ENCODE measurements around the gene TSPAN31. TPM values are rescaled to one million over a fixed set of nuclear protein-coding genes. Genes with fewer than 3 reads are reported as not detected.

Gene TSPAN31
- total and polyA plus RNA-seq, 4 donors: 27.4 to 40.6 (median 34.5) TPM

Small RNAs within 50 kb of the gene (microRNA-seq; reads per million reads assigned to microRNA genes)
- gene MIR6759: 0 reads per million in 2 donors

Other genes with a start within 250 kb of the TSPAN31 start
- gene DDIT3, start 224.5 kb upstream of the TSPAN31 start, total RNA-seq: 10 to 100 TPM; 24.8 to 29.0 TPM
- 10 to 100 TPM; 38.7 to 49.6 TPM for gene DDIT3, start 224.5 kb upstream of the TSPAN31 start, polyA plus RNA-seq
- 10 to 100 TPM; 65.0 to 77.4 TPM for gene MBD6, start 222.2 kb upstream of the TSPAN31 start, total RNA-seq
- 10 to 100 TPM in 1 of 2 donors, 1 to 10 TPM in 1; 7.5 to 73.4 TPM for gene MBD6, start 222.2 kb upstream of the TSPAN31 start, polyA plus RNA-seq
- 100 to 1,000 TPM; 122 to 128 TPM for gene DCTN2, start 197.8 kb upstream of the TSPAN31 start, total RNA-seq
- gene DCTN2, start 197.8 kb upstream of the TSPAN31 start, polyA plus RNA-seq: 100 to 1,000 TPM; 138 to 159 TPM
- gene KIF5A, start 195.0 kb upstream of the TSPAN31 start, total RNA-seq: 1 to 10 TPM; 1.3 to 3.5 TPM
- under 1 TPM; 0.75 to 0.92 TPM for gene KIF5A, start 195.0 kb upstream of the TSPAN31 start, polyA plus RNA-seq
- gene PIP4K2C, start 153.8 kb upstream of the TSPAN31 start, total RNA-seq: 10 to 100 TPM; 25.1 to 28.4 TPM
- gene PIP4K2C, start 153.8 kb upstream of the TSPAN31 start, polyA plus RNA-seq: 10 to 100 TPM; 14.5 to 27.0 TPM
- 10 to 100 TPM; 47.2 to 47.4 TPM for gene DTX3, start 140.2 kb upstream of the TSPAN31 start, total RNA-seq
- gene DTX3, start 140.2 kb upstream of the TSPAN31 start, polyA plus RNA-seq: 100 to 1,000 TPM in 1 of 2 donors, 10 to 100 TPM in 1; 14.0 to 123 TPM
- 10 to 100 TPM; 72.0 to 73.0 TPM for gene ARHGEF25, start 133.6 kb upstream of the TSPAN31 start, total RNA-seq
- 100 to 1,000 TPM in 1 of 2 donors, 10 to 100 TPM in 1; 65.6 to 253 TPM for gene ARHGEF25, start 133.6 kb upstream of the TSPAN31 start, polyA plus RNA-seq
- 1 to 10 TPM; 5.9 to 6.5 TPM for gene B4GALNT1, start 111.8 kb upstream of the TSPAN31 start, total RNA-seq
- 1 to 10 TPM; 1.0 to 2.9 TPM for gene B4GALNT1, start 111.8 kb upstream of the TSPAN31 start, polyA plus RNA-seq
- gene OS9, start 50.9 kb upstream of the TSPAN31 start, total RNA-seq: 100 to 1,000 TPM; 208 to 252 TPM
- gene OS9, start 50.9 kb upstream of the TSPAN31 start, polyA plus RNA-seq: 100 to 1,000 TPM; 139 to 253 TPM
- 1 to 10 TPM; 2.6 to 3.6 TPM for gene AGAP2, start 6.3 kb upstream of the TSPAN31 start, total RNA-seq
- under 1 TPM; 0.18 to 0.88 TPM for gene AGAP2, start 6.3 kb upstream of the TSPAN31 start, polyA plus RNA-seq
- 10 to 100 TPM; 54.6 to 55.0 TPM for gene CDK4, start 7.3 kb downstream of the TSPAN31 start, total RNA-seq
- gene CDK4, start 7.3 kb downstream of the TSPAN31 start, polyA plus RNA-seq: 10 to 100 TPM; 44.7 to 60.4 TPM
- gene MARCHF9, start 10.1 kb downstream of the TSPAN31 start, total RNA-seq: 10 to 100 TPM; 10.8 to 17.1 TPM
- gene MARCHF9, start 10.1 kb downstream of the TSPAN31 start, polyA plus RNA-seq: 10 to 100 TPM in 1 of 2 donors, 1 to 10 TPM in 1; 4.8 to 29.9 TPM
- gene CYP27B1, start 22.0 kb downstream of the TSPAN31 start, total RNA-seq: 1 to 10 TPM in 1 of 2 donors, under 1 TPM in 1; 0.94 to 1.5 TPM
- under 1 TPM in 1 of 2 donors, not detected in 1; 0.28 TPM for gene CYP27B1, start 22.0 kb downstream of the TSPAN31 start, polyA plus RNA-seq
- 10 to 100 TPM; 15.4 to 16.2 TPM for gene METTL1, start 27.1 kb downstream of the TSPAN31 start, total RNA-seq
- gene METTL1, start 27.1 kb downstream of the TSPAN31 start, polyA plus RNA-seq: 10 to 100 TPM in 1 of 2 donors, 1 to 10 TPM in 1; 9.5 to 16.1 TPM
- gene EEF1AKMT3, start 27.6 kb downstream of the TSPAN31 start, total RNA-seq: 10 to 100 TPM in 1 of 2 donors, 1 to 10 TPM in 1; 8.4 to 10.9 TPM
- gene EEF1AKMT3, start 27.6 kb downstream of the TSPAN31 start, polyA plus RNA-seq: 1 to 10 TPM; 4.5 to 6.7 TPM
- 10 to 100 TPM; 15.0 to 17.2 TPM for gene TSFM, start 37.7 kb downstream of the TSPAN31 start, total RNA-seq
- 10 to 100 TPM; 21.4 to 22.9 TPM for gene TSFM, start 37.7 kb downstream of the TSPAN31 start, polyA plus RNA-seq
- 10 to 100 TPM; 11.5 to 26.8 TPM for gene AVIL, start 73.7 kb downstream of the TSPAN31 start, total RNA-seq
- gene AVIL, start 73.7 kb downstream of the TSPAN31 start, polyA plus RNA-seq: 1 to 10 TPM; 5.5 to 7.2 TPM
- 100 to 1,000 TPM; 187 to 252 TPM for gene CTDSP2, start 101.7 kb downstream of the TSPAN31 start, total RNA-seq
- gene CTDSP2, start 101.7 kb downstream of the TSPAN31 start, polyA plus RNA-seq: 10 to 100 TPM; 51.2 to 91.7 TPM
- 1 to 10 TPM; 3.9 to 5.4 TPM for gene ATP23, start 196.5 kb downstream of the TSPAN31 start, total RNA-seq
- gene ATP23, start 196.5 kb downstream of the TSPAN31 start, polyA plus RNA-seq: 10 to 100 TPM in 1 of 2 donors, 1 to 10 TPM in 1; 3.4 to 19.3 TPM